WTC11 (cell line): ENCODE measurements around the gene SLN. TPM values are rescaled to one million over a fixed set of nuclear protein-coding genes. Genes with fewer than 3 reads are reported as not detected.

Experiments
- ATAC-seq: fragments of 200-7000 bp; cut with Tn5 transposase; 2 replicates; pipeline ENCODE4 v1.10.0; 2021; ENCODE audit warnings: mild to moderate bottlenecking, moderate library complexity
- CTCF ChIA-PET: fragments of 300-600 bp; sonication (Branson Sonifier 250); formaldehyde crosslinking; loops from one replicate; lab custom pipeline; 2021; ENCODE audit warnings: antibody characterized with exemption; lab: Charles Lee
- POLR2A ChIA-PET: fragments of 350-600 bp; sonication (Branson Sonifier 250); formaldehyde crosslinking; loops from one replicate; lab custom pipeline; 2021; ENCODE audit warnings: antibody characterized with exemption; lab: Charles Lee
- DNase-seq: peaks from one replicate; pipeline ENCODE4 v3.0.0; 2021; ENCODE audit warnings: low spot score
- H3K27ac Mint-ChIP-seq: 2 replicates; pipeline ENCODE4 v1.8.0; 2021; ENCODE audit warnings: mixed read lengths
- H3K27me3 Mint-ChIP-seq: 2 replicates; pipeline ENCODE4 v1.8.0; 2021; ENCODE audit warnings: low read depth, mild to moderate bottlenecking, moderate library complexity, mixed read lengths
- H3K36me3 Mint-ChIP-seq: 2 replicates; pipeline ENCODE4 v1.8.0; 2021; ENCODE audit warnings: mixed read lengths
- H3K4me1 Mint-ChIP-seq: 2 replicates; pipeline ENCODE4 v1.8.0; 2022; ENCODE audit warnings: mixed read lengths
- H3K4me3 Mint-ChIP-seq: 2 replicates; pipeline ENCODE4 v1.8.0; 2021; ENCODE audit warnings: mild to moderate bottlenecking, moderate library complexity, mixed read lengths
- H3K9me3 Mint-ChIP-seq: 2 replicates; pipeline ENCODE4 v1.8.0; 2021; ENCODE audit warnings: mixed read lengths
- ELF4 ChIP-seq: sonication (generic); formaldehyde crosslinking; IDR thresholded peaks from 2 replicates; pipeline ENCODE4 v1.8.1; 2022; ENCODE audit warnings: low read depth, mild to moderate bottlenecking, moderate library complexity, missing genetic modification reagents
- EMX1 ChIP-seq: fragments of 250-450 bp; sonication (Bioruptor Pico); IDR thresholded peaks from 2 replicates; pipeline ENCODE4 v1.8.0; 2021; ENCODE audit warnings: mild to moderate bottlenecking
- FOXK1 ChIP-seq: sonication (generic); formaldehyde crosslinking; IDR thresholded peaks from 2 replicates; pipeline ENCODE4 v1.8.0; 2022; ENCODE audit warnings: mild to moderate bottlenecking, moderate library complexity, missing genetic modification reagents
- MXD4 ChIP-seq: fragments of 250-450 bp; sonication (Bioruptor Pico); IDR thresholded peaks from 2 replicates; pipeline ENCODE4 v1.8.0; 2021; ENCODE audit warnings: mild to moderate bottlenecking, moderate library complexity, borderline replicate concordance
- NFYB ChIP-seq: sonication (generic); formaldehyde crosslinking; conservative IDR thresholded peaks from 2 replicates; pipeline ENCODE4 v1.8.0; 2022; ENCODE audit warnings: low read depth, missing genetic modification reagents
- NR2C2 ChIP-seq: sonication (generic); formaldehyde crosslinking; IDR thresholded peaks from 2 replicates; pipeline ENCODE4 v1.8.0; 2022; ENCODE audit warnings: mild to moderate bottlenecking, missing genetic modification reagents
- OVOL2 ChIP-seq: fragments of 250-450 bp; sonication (Bioruptor Pico); IDR thresholded peaks from 2 replicates; pipeline ENCODE4 v1.9.0; 2021; ENCODE audit warnings: mild to moderate bottlenecking, borderline replicate concordance
- PRRX2 ChIP-seq: fragments of 250-450 bp; sonication (Bioruptor Pico); IDR thresholded peaks from 2 replicates; pipeline ENCODE4 v1.8.0; 2021; ENCODE audit warnings: mild to moderate bottlenecking
- RORB ChIP-seq: fragments of 250-450 bp; sonication (Bioruptor Pico); IDR thresholded peaks from 2 replicates; pipeline ENCODE4 v1.9.0; 2021; ENCODE audit warnings: mild to moderate bottlenecking
- SMAD3 ChIP-seq: sonication (generic); formaldehyde crosslinking; IDR thresholded peaks from 2 replicates; pipeline ENCODE4 v1.8.0; 2022; ENCODE audit warnings: missing genetic modification reagents, mild to moderate bottlenecking, borderline replicate concordance
- SOX15 ChIP-seq: fragments of 250-450 bp; sonication (Bioruptor Pico); IDR thresholded peaks from 2 replicates; pipeline ENCODE4 v1.9.0; 2021; ENCODE audit warnings: mild to moderate bottlenecking
- TP53 ChIP-seq: sonication (generic); formaldehyde crosslinking; IDR thresholded peaks from 2 replicates; pipeline ENCODE4 v1.8.1; 2023; ENCODE audit warnings: mild to moderate bottlenecking, missing genetic modification reagents
- ZBTB21 ChIP-seq: sonication (generic); formaldehyde crosslinking; IDR thresholded peaks from 2 replicates; pipeline ENCODE4 v1.8.1; 2023; ENCODE audit warnings: mild to moderate bottlenecking, missing genetic modification reagents, borderline replicate concordance
- total RNA-seq: library from RNA; stranded (reverse); gene quantifications from 3 replicates; pipeline ENCODE4 v1.2.3, GENCODE V29; 2021
- TF ChIP-seq, protein P1 (sequence below): fragments of 200-600 bp; IDR thresholded peaks from 2 replicates; pipeline ENCODE4 v1.8.0; 2022; ENCODE audit warnings: antibody characterized with exemption
- TF ChIP-seq, protein P2 (sequence below): sonication (generic); formaldehyde crosslinking; IDR thresholded peaks from 2 replicates; pipeline ENCODE4 v1.8.0; 2022; ENCODE audit warnings: mild to moderate bottlenecking, missing genetic modification reagents
- TF ChIP-seq, protein P3 (sequence below): sonication (generic); formaldehyde crosslinking; IDR thresholded peaks from 2 replicates; pipeline ENCODE4 v1.8.1; 2023; ENCODE audit warnings: mild to moderate bottlenecking, missing genetic modification reagents
- TF ChIP-seq, protein P4 (sequence below): sonication (generic); formaldehyde crosslinking; IDR thresholded peaks from 2 replicates; pipeline ENCODE4 v1.8.1; 2023; ENCODE audit warnings: mild to moderate bottlenecking, missing genetic modification reagents
- TF ChIP-seq, protein P5 (sequence below): sonication (generic); formaldehyde crosslinking; IDR thresholded peaks from 2 replicates; pipeline ENCODE4 v1.8.0; 2022; ENCODE audit warnings: mild to moderate bottlenecking, missing genetic modification reagents
- TF ChIP-seq, protein P6 (sequence below): fragments of 250-450 bp; sonication (Bioruptor Pico); IDR thresholded peaks from 2 replicates; pipeline ENCODE4 v1.8.0; 2021; ENCODE audit warnings: mild to moderate bottlenecking

The SLN gene
- total RNA-seq, 1 experiment from 2014 or later, result not detected

DNA sequence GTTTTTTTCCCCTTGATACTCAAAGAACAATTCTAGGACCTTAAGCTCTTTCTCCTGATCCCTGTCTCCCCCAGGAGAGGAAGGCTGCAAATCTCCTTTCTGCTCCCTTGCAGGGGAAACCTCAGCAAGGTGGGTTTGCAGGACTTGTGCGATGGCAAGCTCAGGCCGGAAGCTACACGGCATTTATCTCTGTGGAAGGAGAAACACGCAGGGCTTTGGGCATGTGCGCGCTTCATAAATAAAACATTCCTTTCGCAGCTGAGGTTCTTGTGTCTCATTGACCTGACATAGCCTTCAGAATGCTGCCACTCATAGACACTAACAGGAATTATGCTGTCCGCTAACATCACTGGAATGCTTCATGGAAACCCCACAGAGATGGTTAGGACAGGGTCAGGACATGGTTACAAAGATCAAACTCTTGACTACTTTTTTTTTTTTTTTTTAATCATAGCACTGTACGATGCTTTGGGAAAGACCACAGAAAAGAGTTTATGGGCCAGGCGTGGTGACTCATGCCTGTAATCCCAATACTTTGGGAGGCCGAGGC lies 42.6 kb downstream of the SLN start:
- ChIA-PET CTCF (interaction anchor here (0.6 to 2.0 kb wide), 6 partner anchors 10 to 471 kb away, joined by 3 to 12 read pairs (median 5); no protein-coding TSS in a partner anchor), POLR2A (no interaction called here)
- TF ChIP-seq NFYB (CRISPR knock-in tag), result no peak
- TF ChIP-seq OVOL2 (CRISPR knock-in tag), result no peak
- TF ChIP-seq, protein P1, sequence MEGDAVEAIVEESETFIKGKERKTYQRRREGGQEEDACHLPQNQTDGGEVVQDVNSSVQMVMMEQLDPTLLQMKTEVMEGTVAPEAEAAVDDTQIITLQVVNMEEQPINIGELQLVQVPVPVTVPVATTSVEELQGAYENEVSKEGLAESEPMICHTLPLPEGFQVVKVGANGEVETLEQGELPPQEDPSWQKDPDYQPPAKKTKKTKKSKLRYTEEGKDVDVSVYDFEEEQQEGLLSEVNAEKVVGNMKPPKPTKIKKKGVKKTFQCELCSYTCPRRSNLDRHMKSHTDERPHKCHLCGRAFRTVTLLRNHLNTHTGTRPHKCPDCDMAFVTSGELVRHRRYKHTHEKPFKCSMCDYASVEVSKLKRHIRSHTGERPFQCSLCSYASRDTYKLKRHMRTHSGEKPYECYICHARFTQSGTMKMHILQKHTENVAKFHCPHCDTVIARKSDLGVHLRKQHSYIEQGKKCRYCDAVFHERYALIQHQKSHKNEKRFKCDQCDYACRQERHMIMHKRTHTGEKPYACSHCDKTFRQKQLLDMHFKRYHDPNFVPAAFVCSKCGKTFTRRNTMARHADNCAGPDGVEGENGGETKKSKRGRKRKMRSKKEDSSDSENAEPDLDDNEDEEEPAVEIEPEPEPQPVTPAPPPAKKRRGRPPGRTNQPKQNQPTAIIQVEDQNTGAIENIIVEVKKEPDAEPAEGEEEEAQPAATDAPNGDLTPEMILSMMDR, result no peak
- no peak for TF ChIP-seq RORB (CRISPR knock-in tag)
- TF ChIP-seq SOX15 (CRISPR knock-in tag), result no peak
- TF ChIP-seq, protein P2, sequence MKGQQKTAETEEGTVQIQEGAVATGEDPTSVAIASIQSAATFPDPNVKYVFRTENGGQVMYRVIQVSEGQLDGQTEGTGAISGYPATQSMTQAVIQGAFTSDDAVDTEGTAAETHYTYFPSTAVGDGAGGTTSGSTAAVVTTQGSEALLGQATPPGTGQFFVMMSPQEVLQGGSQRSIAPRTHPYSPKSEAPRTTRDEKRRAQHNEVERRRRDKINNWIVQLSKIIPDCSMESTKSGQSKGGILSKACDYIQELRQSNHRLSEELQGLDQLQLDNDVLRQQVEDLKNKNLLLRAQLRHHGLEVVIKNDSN (CRISPR knock-in tag), result no peak
- no peak for TF ChIP-seq SMAD3 (CRISPR knock-in tag)
- no peak for TF ChIP-seq PRRX2 (CRISPR knock-in tag)
- no peak for TF ChIP-seq FOXK1
- TF ChIP-seq ELF4 (CRISPR knock-in tag), result no peak
- TF ChIP-seq TP53 (CRISPR knock-in tag), result no peak
- no peak for TF ChIP-seq NR2C2 (CRISPR knock-in tag)
- no peak for TF ChIP-seq MXD4 (CRISPR knock-in tag)
- TF ChIP-seq, protein P3, sequence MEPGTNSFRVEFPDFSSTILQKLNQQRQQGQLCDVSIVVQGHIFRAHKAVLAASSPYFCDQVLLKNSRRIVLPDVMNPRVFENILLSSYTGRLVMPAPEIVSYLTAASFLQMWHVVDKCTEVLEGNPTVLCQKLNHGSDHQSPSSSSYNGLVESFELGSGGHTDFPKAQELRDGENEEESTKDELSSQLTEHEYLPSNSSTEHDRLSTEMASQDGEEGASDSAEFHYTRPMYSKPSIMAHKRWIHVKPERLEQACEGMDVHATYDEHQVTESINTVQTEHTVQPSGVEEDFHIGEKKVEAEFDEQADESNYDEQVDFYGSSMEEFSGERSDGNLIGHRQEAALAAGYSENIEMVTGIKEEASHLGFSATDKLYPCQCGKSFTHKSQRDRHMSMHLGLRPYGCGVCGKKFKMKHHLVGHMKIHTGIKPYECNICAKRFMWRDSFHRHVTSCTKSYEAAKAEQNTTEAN (CRISPR knock-in tag), result no peak
- TF ChIP-seq, protein P4, sequence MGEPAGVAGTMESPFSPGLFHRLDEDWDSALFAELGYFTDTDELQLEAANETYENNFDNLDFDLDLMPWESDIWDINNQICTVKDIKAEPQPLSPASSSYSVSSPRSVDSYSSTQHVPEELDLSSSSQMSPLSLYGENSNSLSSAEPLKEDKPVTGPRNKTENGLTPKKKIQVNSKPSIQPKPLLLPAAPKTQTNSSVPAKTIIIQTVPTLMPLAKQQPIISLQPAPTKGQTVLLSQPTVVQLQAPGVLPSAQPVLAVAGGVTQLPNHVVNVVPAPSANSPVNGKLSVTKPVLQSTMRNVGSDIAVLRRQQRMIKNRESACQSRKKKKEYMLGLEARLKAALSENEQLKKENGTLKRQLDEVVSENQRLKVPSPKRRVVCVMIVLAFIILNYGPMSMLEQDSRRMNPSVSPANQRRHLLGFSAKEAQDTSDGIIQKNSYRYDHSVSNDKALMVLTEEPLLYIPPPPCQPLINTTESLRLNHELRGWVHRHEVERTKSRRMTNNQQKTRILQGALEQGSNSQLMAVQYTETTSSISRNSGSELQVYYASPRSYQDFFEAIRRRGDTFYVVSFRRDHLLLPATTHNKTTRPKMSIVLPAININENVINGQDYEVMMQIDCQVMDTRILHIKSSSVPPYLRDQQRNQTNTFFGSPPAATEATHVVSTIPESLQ (CRISPR knock-in tag), result no peak
- Mint-ChIP-seq H3K27ac (no peak overlapping the region), H3K27me3 (no peaks in the 10 kb centered on the region; the same call in 1 of the 2 replicates), H3K4me3 (no peak overlapping the region), H3K9me3 (no peaks in the 10 kb centered on the region), H3K4me1 (peaks cover 26% of the 10 kb centered on the region), H3K36me3 (no peaks in the 10 kb centered on the region)
- ATAC-seq (no peak), DNase-seq (no peak)

DNA sequence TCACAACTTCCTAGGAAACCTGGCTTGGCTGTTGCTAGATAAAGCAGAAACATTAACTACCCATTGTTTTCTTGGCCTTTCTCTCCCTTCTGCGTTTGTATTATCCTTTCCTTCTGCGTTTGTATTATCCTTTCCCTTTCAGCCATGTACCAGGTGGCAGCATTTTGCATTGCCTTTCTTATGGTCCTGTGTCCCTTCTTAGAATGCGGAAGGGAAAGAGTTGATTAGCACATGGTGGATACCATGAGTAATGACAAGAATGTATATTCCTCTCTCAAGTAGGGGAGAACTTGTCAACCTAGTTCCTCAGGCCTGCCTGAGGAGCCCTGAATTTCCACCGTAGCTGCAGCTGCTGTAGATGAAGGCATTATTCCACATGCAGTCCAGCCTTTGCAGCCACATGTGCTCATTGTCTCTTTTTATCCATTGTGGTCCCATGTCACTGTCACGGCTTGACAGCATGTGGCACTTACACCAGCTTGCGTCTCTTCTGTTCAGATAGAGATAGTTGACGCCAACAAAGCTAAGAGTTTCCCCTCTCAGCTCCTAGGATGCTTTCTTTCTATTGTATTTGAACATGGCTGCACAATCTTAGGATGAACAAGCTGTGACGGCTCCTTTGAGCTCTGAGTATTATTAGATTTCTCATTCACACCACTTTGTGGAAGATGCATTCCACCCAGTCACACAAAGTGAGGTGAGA lies 44.8 kb downstream of the SLN start:
- Mint-ChIP-seq H3K4me1 (peaks cover 29% of the 10 kb centered on the region), H3K36me3 (no peaks in the 10 kb centered on the region), H3K27me3 (no peaks in the 10 kb centered on the region; the same call in 1 of the 2 replicates), H3K4me3 (no peak overlapping the region), H3K27ac (no peak overlapping the region; the same call in 1 of the 2 replicates), H3K9me3 (no peaks in the 10 kb centered on the region)
- no peak for DNase-seq
- ATAC-seq, result peak; percentile 43
- ChIA-PET CTCF (interaction anchor here (1.0 to 3.4 kb wide), 2 partner anchors 15 to 22 kb away, joined by 4 to 11 read pairs; no protein-coding TSS in a partner anchor), POLR2A (no interaction called here)
- TF ChIP-seq ZBTB21 (no peak), ELF4 (CRISPR knock-in tag) (no peak), PRRX2 (CRISPR knock-in tag) (no peak), EMX1 (CRISPR knock-in tag) (no peak), OVOL2 (CRISPR knock-in tag) (no peak), SMAD3 (CRISPR knock-in tag) (no peak), NR2C2 (CRISPR knock-in tag) (no peak)
- TF ChIP-seq, protein P5, sequence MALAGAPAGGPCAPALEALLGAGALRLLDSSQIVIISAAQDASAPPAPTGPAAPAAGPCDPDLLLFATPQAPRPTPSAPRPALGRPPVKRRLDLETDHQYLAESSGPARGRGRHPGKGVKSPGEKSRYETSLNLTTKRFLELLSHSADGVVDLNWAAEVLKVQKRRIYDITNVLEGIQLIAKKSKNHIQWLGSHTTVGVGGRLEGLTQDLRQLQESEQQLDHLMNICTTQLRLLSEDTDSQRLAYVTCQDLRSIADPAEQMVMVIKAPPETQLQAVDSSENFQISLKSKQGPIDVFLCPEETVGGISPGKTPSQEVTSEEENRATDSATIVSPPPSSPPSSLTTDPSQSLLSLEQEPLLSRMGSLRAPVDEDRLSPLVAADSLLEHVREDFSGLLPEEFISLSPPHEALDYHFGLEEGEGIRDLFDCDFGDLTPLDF, result no peak
- TF ChIP-seq, protein P6, sequence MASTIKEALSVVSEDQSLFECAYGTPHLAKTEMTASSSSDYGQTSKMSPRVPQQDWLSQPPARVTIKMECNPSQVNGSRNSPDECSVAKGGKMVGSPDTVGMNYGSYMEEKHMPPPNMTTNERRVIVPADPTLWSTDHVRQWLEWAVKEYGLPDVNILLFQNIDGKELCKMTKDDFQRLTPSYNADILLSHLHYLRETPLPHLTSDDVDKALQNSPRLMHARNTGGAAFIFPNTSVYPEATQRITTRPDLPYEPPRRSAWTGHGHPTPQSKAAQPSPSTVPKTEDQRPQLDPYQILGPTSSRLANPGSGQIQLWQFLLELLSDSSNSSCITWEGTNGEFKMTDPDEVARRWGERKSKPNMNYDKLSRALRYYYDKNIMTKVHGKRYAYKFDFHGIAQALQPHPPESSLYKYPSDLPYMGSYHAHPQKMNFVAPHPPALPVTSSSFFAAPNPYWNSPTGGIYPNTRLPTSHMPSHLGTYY, result no peak
